T1000 (cell line): ENCODE measurements around the gene SH2D3A.

ENCODE experiments used
- DNase-seq: peaks from one replicate; lab custom pipeline; 2025; ENCODE audit warnings: mixed read lengths; lab: John Stamatoyannopoulos, UW

Gene SH2D3A

GRCh38 chr19:6708346-6708745 lies 58.9 kb downstream of the SH2D3A start:
- DNase-seq, result no peak

- DNase-seq, result no peak
Measured at GRCh38 chr19:6707658-6708018, 59.6 kb downstream of the SH2D3A start.

- DNase-seq, result no peak
Measured at GRCh38 chr19:6707011-6707657, 60.1 kb downstream of the SH2D3A start.

- DNase-seq, result no peak
Measured at GRCh38 chr19:6706633-6706958, 60.6 kb downstream of the SH2D3A start.

- no peak for DNase-seq
Measured at GRCh38 chr19:6705931-6706632, 61.2 kb downstream of the SH2D3A start.
